Amygdala (tissue), 56 donors: ENCODE measurements around the gene CUZD1.
A peak's percentile ranks its signal among the peaks of the same experiment; 100 is the strongest.

ENCODE experiments used
- DNase-seq, 56 donors: peaks; one replicate each; lab custom pipeline; 2025; lab: John Stamatoyannopoulos, UW

Gene CUZD1

GRCh38 chr10:122822973-122823690 is 22.5 kb downstream of the CUZD1 start:
- no peak for DNase-seq

- no peak for DNase-seq
These were observed 23.8 kb downstream of the CUZD1 start for GRCh38 chr10:122821808-122822207.

- no peak for DNase-seq
These were observed 30.2 kb downstream of the CUZD1 start for GRCh38 chr10:122815458-122815857.

- DNase-seq: no peak
These were observed 31.2 kb downstream of the CUZD1 start for GRCh38 chr10:122814493-122814892.

GRCh38 chr10:122812751-122813150 is 32.9 kb downstream of the CUZD1 start:
- no peak for DNase-seq

- no peak for DNase-seq
These were observed 43.4 kb downstream of the CUZD1 start for GRCh38 chr10:122802282-122802681.

GRCh38 chr10:122798704-122799231 is 46.9 kb downstream of the CUZD1 start:
- no peak for DNase-seq

GRCh38 chr10:122796796-122797195 is 48.9 kb downstream of the CUZD1 start:
- no peak for DNase-seq

GRCh38 chr10:122795924-122796323 is 49.7 kb downstream of the CUZD1 start:
- DNase-seq: no peak

- peak in 3 of 56 donors; percentile 2 to 10 (median 6) for DNase-seq
These were observed 59.4 kb downstream of the CUZD1 start for GRCh38 chr10:122786269-122786668.

- peak in 35 of 56 donors; percentile 3 to 62 (median 29) for DNase-seq
These were observed 62.7 kb downstream of the CUZD1 start for GRCh38 chr10:122782911-122783310.
